ENCODE results near the gene TPSD1.
"Not testable (repeated sequence)": the region's sequence is repeated elsewhere in the genome, so short reads cannot be mapped to it uniquely, and the experiment has no call there.

The TPSD1 gene

DNA sequence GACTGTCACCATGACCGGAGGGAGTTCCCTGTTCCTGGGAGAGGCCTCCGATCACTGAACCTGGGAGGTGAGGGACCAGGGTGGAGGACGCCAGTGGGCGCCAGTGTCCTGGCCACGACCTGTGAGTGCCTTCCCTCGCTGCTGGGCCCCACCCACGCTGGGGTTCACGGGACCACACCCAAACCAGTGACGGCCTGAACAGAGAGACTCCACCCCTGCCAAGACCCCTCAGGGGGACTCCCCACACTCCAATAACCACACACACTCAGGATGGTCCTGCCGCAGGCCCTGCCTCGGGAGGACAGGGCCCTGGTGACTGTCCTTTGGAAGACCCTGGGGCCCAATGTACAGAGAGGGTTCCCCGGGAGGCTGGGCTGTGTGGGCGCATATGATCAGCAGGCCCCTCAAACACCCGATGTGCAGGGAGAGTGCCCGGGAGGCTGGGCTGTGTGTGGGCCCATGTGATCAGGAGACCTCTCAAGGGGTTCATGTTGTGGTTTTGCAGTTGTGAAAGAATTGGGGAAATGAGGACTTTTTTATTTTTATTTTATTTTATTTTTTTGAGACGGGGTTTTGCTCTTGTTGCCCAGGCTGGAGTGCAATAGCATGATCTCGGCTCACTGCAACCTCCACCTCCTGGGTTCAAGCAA is 26.6 kb downstream of the TPSD1 start:
- no peak for DNase-seq (ENCODE audit: low spot score)

DNA sequence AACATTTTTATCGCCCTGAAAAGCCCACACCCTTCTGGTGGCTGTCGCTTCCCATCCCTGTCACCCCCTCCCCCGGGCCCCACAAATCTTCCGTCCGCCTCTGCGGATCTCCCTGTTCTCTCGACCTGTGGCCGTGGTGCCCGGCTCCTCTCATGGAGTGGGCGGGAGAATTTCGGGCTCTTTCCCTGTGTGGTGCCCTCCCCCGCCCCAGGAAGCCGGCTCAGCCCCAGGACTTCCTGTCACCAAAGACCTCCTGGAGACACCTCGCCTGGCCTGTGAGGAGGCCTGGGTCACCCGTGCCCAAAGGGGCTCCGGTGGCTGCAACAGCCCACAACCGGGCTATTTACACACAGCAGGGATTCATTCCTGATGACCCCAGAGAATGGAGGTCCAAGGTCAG is 27.4 kb downstream of the TPSD1 start:
- DNase-seq (ENCODE audit: low spot score), result no peak

DNA sequence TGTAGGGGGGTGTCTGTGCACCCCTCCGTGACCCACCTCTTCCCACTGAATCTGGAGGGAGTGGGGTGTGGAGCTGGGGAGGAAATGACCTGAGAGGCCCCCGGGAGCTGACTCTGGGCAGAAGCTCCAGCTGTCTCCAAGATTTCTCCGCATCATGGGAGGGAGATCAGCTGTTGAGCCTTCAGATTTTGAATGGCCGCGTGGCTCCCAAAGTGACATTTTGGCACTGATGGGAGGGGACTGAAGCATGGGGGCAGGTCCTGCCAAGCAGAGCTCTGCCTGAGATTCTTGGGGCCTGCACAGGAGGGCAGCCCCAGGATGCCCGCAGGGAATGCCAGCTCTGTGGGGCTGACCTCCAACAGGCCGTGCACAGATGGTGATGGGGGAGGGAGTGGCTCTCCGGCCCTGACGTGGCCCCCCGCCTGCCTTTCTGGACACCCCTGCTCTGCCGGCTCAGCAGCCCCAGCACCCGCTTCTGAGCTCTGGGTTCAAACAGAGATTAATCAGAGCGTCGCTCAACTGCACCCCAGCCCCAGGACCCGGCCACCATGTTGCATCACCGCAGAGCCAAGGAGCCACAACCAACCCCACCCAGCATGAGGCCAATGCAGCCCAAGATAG is 28.2 kb downstream of the TPSD1 start:
- DNase-seq (ENCODE audit: low spot score), result no peak

DNA sequence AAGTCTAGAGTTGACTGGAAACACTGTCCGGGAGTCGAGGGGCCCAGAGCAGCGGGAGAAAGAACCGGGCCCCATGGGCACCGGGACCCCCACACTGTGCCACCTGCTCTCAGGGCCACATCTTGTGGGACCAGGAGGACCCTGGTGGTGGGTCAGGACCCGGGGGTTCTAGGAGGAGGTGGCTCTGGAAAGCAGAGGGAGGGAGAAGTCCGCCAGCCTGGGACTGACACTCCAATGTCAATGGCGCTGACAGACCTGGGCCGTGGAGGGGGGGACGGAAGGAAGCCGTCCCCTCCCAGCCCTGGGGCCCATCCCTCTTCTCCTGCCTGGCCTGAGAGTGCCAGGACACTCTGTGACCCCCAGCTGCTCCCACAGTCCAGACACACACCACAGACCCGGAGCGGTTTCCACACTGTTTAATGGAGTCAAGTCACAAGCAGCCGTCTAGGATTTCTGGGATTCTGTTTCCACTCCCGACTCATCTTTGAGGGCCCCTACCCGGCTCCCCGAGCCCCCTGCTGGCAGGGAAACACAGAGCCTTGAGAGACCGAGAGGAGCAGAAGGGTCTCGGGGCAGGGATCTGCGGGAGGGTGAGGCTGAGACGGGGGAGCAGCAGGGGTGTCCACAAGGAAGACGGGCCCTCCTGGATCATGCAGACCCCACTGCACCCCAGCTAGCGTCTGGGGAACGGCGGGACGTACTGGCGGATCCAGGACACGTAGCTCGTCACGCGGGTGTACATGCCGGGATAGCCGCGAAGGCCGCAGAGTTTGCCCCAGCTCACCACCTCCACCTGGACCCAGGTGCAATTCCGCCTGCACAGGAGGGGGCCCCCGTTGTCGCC is 30.0 kb downstream of the TPSD1 start:
- DNase-seq (ENCODE audit: low spot score), result no peak

DNA sequence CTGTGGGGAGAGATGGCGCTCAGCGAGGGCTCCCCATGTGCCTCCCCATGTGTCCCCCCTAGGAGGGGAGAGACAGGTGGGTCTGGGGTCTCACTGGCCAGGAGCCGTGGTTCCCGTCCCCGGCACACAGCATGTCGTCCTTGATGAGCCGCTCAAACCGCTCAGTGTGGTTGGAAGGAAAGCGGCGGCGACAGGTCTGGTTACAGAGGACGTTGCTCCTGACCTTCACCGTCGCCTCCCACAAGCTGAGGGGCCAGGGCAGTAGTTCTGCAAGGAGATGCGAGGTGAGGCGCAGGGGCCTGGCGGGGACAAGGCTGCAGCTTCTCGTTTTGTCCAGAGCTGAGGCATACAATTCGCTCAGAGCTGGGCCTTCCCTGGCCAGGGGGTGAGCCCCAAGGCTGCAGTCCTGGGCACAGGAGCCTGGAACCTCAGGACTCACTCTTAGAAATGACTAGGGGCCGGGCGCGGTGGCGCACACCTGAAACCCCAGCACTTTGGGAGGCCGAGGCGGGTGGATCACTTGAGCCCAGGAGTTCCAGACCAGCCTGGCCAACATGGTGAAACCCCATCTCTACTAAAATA is 30.7 kb downstream of the TPSD1 start:
- DNase-seq (ENCODE audit: low spot score), result no peak

DNA sequence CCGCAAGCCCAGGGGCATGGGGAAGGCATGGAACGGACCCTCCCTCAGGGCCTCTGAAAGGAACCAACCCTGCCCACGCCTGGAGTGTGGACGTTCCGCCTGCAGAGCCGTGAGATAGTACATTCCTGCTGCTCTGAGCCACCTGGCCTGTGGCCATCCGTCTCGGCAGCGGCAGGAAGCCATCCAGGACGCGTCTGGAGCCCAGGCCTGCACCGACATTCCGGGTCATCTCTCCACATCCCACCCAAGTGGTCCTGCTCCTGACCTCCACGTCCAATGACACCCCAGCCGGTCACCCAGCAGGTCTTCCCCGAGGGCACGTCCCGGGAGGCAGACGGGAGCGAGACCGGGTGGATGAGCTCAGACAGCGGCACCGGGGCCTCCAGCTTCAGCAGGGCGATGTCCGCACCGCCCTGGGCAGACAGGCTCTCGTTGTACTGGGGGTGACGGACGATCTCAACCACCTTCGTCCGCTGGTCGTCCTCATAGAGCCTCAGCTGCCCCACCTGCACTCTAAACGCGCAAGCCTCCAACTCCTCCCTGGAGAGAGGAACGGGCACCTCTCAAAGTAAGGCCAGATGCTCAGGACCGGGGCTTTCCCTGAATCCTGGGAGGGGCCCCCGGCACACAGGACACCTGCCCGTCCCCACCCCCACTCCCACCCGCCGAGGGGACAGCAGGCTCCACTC is 32.3 kb downstream of the TPSD1 start:
- DNase-seq (ENCODE audit: low spot score), result no peak

DNA sequence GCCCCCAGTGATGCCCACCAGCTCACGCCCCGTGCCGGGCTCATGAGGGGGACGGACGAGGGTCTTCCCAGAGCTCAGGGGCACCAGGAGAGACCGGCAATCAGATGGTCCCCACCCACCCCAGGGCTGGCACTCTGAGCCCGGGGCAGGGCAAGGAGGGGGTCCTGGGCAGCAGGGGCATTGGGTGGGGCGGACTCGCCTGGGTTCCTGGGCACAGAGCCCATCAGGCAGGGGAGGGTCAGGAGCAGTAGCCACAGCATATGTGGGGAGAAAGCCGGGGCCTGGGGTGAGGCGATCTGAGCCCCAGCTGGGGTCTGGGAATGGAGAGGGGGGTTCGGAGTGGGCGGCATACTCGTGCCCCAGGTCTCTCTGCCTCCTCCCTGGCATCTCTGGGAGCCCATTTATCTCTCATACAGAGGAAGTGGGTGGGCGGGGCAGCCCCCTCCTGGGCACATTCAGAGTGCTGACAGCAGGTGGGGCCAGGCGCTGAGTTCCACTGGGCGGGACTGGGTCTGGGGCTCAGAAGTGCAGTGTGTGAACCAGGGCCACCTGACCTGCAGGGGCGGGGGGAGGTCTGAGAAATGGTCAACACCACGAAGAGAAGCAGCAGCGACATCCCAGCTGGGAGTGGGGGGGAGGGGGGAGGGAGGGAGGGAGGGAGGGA is 33.1 kb downstream of the TPSD1 start:
- no peak for DNase-seq (ENCODE audit: low spot score)

DNA sequence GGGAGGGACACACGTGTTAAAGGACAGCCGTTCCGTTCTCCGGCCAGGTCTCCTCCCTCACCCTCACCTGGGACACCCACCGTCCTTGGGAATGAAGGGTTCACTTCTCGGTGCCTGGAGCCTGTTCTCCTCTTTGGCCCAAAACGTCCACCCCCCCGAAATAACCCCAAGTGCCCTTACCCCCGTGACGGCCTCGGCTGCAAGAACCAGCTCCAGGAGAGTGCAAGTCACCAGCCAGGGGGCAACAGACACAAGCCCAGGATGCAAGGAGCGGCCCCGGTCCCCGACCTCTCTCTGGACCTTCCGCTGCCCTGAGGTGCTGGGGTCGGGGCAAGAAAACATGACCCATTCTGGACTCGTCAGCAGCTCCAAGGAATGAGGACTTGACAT is 33.6 kb downstream of the TPSD1 start:
- no peak for DNase-seq (ENCODE audit: low spot score)

DNA sequence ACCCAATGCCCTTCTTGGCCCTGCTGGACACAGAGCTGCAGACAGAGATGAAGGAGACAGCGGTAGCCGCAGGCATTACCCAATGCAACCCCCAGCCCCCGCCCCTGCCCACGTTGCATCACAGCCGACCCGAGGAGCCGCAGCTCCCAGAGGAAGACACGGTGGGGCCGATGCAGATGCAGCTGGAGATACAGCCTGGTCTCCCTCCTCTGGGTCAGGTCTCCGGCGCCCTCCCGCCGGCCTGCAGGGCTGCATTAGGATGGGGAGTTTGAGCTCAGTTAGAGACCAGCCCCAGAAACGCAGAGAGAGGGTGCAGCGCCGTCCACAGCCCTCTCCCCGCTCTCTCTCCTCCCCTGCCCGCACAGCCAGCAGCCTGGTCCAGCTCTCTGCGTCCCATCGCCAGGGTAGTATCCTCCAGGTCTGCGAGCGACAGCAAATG is 34.2 kb downstream of the TPSD1 start:
- DNase-seq (ENCODE audit: low spot score), result no peak

DNA sequence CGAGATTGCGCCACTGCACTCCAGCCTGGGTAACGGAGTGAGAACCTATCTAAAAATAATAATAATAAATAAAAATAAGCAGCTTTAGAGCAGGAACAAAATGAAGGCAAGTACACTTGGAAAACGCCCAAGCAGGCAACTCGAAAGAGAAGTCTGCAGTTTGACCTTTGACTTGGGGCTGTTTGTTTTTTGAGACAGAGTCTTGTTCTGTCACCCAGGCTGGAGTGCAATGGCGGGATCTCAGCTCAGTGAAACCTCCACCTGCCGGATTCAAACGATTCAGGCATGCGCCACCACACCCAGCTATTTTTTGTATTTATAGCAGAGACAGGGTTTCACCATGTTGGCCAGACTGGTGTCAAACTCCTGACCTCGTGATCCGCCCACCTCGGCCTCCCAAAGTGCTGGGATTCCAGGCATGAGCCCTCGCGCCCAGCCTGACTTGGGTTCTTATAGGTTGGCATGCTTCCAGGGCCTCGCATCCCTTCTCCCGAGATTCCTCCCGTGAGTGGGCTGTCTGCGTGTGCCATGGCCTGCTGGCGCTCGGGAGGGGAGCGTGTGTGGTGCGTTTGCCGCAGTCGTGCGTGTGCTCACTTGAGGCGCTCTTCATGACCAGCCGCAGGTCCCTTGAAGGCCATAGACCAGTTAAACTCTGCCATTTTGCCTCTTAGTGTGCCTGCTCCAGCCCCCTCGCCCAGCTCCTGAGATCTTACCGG is 35.1 kb downstream of the TPSD1 start:
- no peak for DNase-seq (ENCODE audit: low spot score)

DNA sequence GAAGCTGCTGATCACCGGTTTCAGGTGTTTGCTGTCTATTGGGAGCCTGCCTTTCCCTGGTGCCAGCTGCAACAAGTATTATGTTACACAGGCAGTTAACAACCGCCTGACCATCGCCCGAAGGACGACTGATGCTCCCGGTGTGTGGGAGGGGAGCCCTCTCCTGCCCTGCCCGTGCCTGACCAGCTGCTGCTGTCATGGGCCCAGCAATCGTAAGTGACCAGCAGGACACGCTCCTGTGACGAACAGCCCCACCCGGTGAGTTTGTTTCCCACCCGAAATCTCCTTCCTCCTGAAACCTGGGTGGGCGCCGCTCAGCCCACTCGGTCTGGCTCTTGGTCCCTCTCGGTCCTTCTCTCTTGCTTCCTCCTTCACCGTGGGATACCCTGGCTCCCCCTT is 35.7 kb downstream of the TPSD1 start:
- no peak for DNase-seq (ENCODE audit: low spot score)

DNA sequence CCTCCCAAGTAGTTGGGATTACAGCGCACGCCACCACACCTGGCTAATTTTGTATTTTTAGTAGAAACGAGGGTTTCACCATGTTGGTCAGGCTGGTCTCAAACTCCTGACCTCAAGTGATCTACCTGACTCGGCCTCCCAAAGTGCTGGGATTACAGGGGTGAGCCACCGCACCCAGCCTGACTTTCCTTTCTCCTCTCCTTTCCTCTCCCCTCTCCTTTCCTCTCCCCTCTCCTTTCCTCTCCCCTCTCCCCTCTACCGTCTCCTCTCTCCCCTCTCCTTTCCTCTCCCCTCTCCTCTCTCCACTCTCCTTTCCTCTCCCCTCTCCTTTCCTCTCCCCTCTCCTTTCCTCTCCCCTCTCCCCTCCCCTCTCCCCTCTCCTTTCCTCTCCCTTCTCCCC is 36.3 kb downstream of the TPSD1 start:
- DNase-seq (ENCODE audit: low spot score), result not testable (repeated sequence)

DNA sequence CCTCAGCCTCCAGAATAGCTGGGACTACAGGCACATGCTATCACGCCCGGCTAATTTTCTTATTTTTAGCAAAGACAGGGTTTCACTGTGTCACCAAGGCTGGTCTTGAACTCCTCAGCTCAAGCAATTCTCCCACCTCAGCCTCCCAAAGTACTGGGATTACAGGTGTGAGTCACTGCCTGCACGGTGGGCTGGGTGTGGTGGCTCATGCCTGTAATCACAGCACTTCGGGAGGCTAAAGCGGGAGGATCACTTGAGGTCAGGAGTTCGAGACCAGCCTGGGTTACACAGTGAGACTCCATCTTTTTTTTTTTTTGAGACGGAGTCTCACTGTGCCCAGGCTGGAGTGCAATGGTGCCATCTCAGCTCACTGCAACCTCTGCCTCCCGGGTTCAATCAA is 36.9 kb downstream of the TPSD1 start:
- DNase-seq (ENCODE audit: low spot score), result not testable (repeated sequence)

DNA sequence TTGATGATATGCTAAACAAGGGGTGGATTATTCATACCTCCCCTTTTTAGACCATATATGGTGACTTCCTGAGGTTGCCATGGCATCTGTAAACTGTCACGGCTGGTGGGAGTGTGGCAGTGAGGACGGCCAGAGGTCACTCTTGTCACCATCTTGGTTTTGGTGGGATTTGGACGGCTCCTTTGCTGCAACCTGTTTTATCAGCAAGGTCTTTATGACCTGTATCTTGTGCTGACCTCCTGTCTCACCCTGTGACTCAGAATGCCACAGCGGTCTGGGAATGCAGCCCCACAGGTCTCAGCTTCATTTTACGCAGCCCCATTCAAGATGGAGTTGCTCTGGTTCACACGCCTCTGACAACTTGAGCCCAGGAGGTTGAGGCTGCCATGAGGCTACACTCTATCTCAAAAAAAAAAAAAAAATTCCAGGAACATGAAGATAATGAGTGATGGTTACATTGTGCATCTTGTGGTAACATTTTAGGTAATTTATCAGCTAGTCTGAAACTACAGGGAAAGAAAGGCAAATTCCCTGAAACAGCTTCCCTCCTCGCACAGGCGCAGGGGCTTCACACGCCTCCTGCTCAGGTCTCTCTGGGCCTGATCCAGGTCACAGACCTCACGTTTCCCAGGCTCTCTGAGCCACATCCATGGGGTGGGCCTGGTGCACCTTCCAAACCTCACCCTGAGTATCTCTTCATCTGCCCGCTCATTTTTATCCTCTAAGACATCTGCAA is 38.2 kb downstream of the TPSD1 start:
- no peak for DNase-seq (ENCODE audit: low spot score)

DNA sequence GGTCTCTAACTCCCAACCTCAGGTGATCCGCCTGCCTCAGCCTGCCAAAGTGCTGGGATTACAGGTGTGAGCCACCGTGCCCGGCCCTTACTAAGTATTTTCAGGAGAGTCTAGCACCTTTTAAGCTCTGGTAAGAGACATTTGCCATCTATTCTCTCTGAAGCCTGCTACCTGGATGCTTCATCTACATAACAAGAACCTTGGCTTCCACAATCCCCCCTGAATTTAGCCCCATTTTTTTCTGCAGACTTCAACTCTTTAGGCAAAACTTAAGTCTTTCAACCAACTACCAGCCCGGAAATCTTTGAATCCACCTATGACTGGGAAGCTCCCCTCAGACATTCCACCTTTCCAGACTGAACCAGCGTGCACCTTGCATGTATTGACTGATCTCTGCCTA is 39.6 kb downstream of the TPSD1 start:
- DNase-seq (ENCODE audit: low spot score), result no peak

DNA sequence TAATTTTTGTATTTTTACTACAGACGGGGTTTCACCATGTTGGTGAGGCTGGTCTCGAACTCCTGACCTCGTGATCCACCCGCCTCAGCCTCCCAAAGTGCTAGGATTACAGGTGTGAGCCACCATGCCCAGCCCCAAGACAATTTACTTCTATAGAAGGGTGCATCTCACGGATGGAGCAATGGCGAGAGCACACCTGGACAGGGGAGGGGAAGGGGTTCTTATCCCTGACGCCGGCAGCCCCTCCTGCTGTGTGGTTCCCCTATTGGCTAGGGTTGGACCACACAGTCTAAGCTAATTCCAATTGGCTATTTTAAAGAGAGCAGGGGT is 40.8 kb downstream of the TPSD1 start:
- not testable (repeated sequence) for DNase-seq (ENCODE audit: low spot score)

DNA sequence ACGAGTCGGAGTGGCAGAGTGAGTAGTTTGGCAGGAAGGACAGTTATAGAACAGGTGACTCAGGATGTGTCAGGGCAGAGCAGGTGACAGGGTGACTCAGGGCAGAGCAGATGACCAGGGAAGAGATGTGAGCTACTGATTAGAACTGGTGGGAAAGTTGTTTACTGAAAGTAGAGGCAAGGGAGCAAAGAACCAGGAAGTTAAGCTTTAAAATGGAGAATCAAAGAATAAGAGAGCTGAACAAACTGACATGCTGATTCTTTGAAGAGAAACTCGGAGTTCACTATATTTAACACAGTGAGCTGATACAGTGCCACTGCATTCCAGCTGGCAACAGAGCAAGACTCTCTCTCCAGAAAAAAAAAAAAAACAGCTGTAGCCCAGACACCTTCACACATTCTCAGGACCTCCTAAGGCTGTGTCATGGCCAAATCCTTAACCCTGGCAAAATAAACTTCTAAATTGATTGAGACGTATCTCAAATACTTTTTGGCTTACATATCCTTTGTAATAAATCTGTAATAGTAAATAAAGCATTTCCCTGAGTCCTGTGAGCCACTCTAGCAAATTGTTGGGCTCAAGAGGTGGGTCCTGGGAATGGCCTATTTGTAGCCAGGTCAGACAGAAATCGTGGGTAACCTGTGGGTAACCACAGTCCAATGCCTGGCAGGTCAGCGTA is 41.3 kb downstream of the TPSD1 start:
- no peak for DNase-seq (ENCODE audit: low spot score)

DNA sequence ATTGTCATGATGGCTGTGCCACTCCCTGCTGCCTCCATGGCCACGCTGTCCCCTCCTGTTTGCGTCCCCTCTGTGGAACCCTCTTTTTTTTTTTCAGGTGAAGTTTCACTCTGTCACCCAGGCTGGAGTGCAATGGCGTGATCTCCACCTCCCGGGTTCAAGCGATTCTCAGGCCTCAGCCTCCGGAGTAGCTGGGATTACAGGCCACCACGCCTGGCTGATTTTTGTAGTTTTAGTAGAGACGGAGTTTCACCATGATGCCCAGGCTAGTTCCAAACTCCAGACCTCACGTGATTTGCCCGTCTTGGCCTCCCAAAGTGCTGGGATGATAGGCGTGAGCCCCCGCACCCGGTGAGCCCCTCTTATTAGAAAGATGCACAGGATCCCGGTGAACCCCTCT is 42.5 kb downstream of the TPSD1 start:
- no peak for DNase-seq (ENCODE audit: low spot score)

DNA sequence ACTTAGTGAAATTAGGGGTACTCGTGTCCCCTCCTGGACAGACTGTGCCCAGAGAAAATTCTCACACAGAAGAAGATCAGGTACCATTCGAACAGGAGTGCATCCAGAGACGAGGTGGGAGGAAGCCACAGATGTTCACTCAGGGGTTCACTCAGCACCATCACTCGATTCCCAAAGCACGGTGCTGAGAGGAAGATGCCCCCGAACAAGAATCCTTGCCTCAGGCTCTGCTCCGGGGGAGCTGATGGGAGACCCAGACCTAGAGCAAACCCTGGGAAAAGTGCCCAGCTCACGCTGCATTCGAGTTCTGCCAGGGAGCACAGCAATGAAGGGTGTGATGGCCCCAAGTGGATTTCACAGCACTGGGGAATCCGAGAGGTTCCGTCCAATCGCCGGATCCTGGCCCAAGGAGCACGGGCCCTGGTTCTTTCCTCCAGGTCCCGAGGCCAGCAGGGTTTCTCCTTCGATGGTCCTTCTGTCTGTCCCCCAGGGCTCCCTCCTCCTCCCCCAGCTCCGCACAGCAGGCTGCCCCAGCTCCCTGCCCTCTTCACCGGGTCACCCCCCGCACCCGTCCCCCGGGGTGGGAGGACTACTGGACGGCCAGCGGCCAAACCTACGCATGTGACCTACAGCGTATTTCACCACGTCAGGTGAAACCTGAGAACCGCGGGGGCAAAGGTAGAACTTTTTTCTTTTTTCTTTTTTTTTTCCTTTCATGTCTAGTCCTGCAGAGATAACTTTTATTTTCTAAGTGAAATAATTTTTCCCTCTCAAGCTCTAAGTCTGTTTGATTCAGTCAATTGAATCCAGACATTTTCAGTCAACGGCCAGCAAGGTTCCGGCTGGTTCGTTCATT is 43.4 kb downstream of the TPSD1 start:
- no peak for DNase-seq (ENCODE audit: low spot score)

Data from cerebellar cortex (tissue), 1 donor.